Fibroblast of the aortic adventitia (primary cell): Measurements from ENCODE around the gene DBNDD2. TPM values are rescaled to one million over a fixed set of nuclear protein-coding genes. Genes with fewer than 3 reads are reported as not detected.

Source experiments
- DNase-seq: peaks from one replicate; pipeline ENCODE4 v3.0.0-alpha.2; 2010; ENCODE audit warnings: low read depth
- H3K4me3 ChIP-seq: 2 replicates; pipeline ENCODE4 v1.5.1; 2011; ENCODE audit warnings: low read depth, mild to moderate bottlenecking, control low read depth, low read length, moderate library complexity
- CTCF ChIP-seq: IDR thresholded peaks from 2 replicates; pipeline ENCODE4 v1.5.1; 2011; ENCODE audit warnings: mild to moderate bottlenecking, low read length, control low read depth, inconsistent platforms; ENCODE audit not compliant: insufficient read depth
- total RNA-seq: library from RNA; depleted of rRNA; stranded (reverse); fragments of >200 nt; gene quantifications from 2 replicates; pipeline ENCODE4 v1.2.3, GENCODE V29; 2012; ENCODE audit warnings: low replicate concordance

The DBNDD2 gene
- total RNA-seq, 1 donor = 4.6 TPM

- no peak for DNase-seq
- no peak overlapping the region for H3K4me3 ChIP-seq
- no peak for TF ChIP-seq CTCF
These were observed 5.4 kb downstream of the DBNDD2 start for GRCh38 chr20:45413479-45413878.

- DNase-seq = peak; percentile 74
- no peak for TF ChIP-seq CTCF
- H3K4me3 ChIP-seq = peak within 1 kb of the TSS; percentile 97
These were observed 7.9 kb downstream of the DBNDD2 start, which contains the start of gene PIGT for GRCh38 chr20:45415822-45416637. TSS of gene PIGT (plus strand) at chr20:45416141. CDS start at chr20:45416157, 16 bp downstream.

- no peak for DNase-seq
- H3K4me3 ChIP-seq = peak overlapping the region; percentile 97
- no peak for TF ChIP-seq CTCF
These were observed 8.8 kb downstream of the DBNDD2 start for GRCh38 chr20:45416917-45417316.

GRCh38 chr20:45419188-45420091 lies 11.4 kb downstream of the DBNDD2 start:
- no peak for TF ChIP-seq CTCF
- DNase-seq = peak; percentile 99
- H3K4me3 ChIP-seq = no peak overlapping the region

- no peak overlapping the region for H3K4me3 ChIP-seq
- TF ChIP-seq CTCF = no peak
- no peak for DNase-seq
These were observed 12.0 kb downstream of the DBNDD2 start for GRCh38 chr20:45420125-45420524.

- DNase-seq = no peak
- TF ChIP-seq CTCF = no peak
- H3K4me3 ChIP-seq = no peak overlapping the region
These were observed 15.6 kb downstream of the DBNDD2 start for GRCh38 chr20:45423700-45424099.
